Retina (tissue), 1 donor: ENCODE results near the gene RGS12.

ENCODE experiments used
- DNase-seq: peaks from one replicate; pipeline ENCODE4 v3.0.0-alpha.2; 2016

Gene RGS12

DNA sequence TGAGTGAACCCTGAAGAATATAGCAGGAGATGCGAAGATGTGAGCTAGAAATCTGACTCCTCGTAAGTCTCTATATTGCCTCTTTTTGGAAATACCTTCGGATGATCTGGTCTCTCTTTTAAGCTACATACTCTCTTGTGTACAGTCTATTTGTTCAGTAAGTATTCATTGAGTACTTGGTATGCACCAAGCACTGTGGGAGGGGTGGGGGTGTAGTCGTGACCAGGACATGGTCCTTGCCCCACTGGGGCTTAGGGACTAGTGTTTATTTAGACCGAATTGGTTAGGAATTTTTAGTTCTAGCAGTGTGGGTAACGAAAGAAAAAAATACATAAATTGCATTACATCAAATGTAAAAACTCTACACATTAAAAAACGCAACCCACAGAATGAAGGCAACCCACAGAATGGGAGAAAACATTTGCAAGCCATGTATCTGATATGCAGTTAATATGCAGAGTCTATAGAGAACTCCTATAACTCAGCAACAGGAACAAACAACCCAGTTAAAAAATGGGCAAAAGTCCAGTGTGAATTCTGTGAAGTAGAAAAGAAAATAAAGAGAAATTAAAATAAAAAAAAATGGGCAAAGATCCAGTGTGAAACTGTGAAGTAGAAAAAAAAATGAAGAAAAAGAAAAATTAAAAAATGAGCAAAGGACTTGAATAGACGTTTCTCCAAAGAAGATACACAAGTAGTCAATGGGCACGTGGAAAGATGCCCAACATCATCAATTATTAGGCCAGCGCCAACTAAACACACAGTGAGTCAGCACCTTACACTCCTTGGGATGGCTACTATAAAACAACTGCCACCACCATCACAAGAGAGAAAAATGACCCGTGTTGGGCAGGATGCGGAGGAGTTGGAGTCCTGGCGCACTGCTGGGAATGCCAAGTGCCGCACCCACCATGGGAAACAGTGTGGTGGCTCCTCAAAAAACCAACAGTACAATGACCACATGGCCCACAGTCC is 43.8 kb downstream of the RGS12 start:
- no peak for DNase-seq

- DNase-seq: no peak
These were observed 44.5 kb downstream of the RGS12 start for GRCh38 chr4:3337357-3337732.

DNA sequence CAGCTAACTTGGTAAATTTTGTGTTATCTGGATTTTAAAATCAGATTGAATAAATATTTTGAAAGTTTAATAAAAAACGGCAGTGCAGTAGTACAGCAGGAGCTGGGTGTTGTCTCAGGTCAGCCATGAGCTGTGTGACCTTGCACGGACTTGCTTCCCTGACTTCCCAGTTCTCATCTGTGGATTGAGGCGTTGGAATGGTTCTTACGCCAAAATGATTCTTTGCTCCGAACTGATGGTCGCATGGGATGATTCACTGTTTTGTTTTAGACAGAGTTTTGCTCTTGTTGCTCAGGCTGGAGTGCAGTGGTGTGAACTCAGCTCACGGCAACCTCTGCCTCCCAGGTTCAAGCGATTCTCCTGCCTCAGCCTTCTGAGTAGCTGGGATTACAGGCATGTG is 45.0 kb downstream of the RGS12 start:
- no peak for DNase-seq

GRCh38 chr4:3338321-3338838 is 45.6 kb downstream of the RGS12 start:
- DNase-seq: no peak

- no peak for DNase-seq
These were observed 46.2 kb downstream of the RGS12 start for GRCh38 chr4:3338976-3339531.

- no peak for DNase-seq
These were observed 46.8 kb downstream of the RGS12 start for GRCh38 chr4:3339577-3339976.

DNA sequence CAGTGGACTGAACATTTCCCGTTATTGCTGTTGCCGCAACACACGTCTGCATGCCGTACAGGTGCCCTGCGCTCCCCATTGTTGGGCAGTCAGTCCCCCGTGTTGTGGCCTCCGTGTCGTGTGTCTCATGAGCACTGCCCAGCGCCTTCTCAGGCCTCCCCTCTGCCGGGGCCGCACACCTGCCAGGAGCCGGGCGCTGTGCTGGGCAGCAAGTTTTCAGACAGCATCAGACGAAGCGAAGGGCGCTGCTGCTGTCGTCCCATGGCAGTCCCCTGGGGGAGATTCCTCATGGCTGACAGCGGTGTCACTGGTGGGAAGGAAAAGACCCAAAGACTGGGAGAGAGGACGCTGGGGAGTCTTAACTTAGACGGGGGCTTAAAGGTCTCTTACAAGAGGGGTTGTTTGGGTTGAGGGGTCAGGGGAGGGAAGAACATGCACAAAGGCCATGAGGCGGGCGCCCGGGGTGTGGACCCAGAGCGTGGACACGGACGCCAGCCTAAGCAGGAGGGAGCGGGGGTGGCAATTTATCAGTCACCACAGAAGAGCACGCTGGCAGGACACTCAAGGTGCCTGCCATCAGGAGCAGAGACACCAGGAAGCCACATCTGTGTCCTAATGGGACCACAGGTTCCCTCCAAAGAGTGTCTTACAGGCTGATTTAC is 47.3 kb downstream of the RGS12 start:
- no peak for DNase-seq

DNA sequence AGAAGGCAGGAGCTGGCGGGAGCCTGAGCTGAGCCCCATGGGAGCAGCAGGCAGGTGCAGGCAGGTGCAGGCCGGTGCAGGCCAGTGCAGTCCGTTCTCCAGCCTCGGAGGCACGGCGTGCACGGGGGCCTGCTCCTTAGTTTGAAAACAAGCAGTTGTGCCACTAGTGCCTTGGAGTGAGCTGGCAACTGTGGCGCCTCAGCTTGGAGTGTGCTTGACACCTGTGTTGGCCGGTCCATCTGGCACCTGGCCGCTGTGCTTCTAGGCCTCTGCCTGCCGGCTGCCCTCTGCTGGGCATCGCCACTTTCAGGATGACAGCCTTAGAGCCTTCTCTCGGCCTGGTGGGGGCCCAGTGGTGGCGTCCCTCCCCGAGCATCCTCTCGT is 47.9 kb downstream of the RGS12 start:
- DNase-seq: no peak

DNA sequence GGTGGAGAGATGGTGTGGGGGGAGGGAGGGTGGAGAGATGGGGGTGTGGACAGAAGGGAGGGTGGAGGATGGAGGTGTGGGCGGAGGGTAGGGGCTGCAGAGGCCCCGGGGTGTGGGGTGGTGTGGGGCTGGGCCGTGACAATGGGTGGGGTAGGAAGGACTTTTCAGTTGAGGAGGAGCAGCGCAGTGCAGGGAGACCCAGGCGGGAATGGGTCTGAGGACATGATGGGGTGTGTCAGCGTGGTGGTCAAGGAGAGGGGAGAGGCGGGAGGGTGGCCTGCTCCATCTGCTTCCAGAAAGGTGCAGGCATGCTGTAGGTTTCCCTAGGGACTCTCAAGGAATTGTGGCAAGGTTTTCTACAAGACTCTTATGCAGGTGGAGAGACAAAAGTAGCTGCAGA is 48.9 kb downstream of the RGS12 start:
- DNase-seq: no peak

DNA sequence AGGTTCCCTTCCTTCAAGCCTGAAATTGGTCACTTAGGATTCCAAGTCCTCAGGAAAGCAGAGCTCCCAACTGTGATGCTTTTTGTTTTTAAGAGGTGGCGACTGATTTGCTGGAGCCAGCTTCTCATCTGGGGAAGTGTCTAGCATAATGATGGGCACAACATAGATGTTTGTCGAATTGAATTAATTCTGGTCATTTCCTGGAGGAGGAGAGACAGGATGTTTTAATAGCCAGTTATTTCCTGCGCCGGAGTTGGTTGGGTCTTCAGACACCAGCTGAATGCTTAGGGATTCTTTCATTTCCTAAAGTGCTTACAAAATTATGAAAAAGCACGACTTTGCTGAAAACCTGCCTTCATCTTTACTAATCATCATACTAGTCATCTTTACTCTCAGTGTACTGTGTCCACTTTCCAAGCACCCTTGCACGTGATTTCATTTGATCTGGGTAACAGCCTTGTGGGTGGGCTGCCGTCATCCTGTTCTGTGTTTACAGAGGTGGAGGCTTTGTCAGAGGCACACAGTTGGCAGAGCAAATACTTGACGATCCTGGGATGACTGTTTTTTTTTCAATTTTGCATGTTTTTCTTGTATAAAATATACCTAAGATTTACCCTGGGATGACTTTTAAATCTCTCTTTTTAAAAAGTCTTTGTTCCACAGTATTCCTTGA is 49.5 kb downstream of the RGS12 start:
- DNase-seq: no peak
